ENCODE results near the gene SMIM32.

SMIM32 gene

GRCh38 chr5:136207631-136208030, 14.7 kb upstream of the SMIM32 start:
- DNase-seq (ENCODE audit: low spot score), result no peak

GRCh38 chr5:136206361-136206760, 13.4 kb upstream of the SMIM32 start:
- no peak for DNase-seq (ENCODE audit: low spot score)

GRCh38 chr5:136205941-136206340, 13.0 kb upstream of the SMIM32 start:
- no peak for DNase-seq (ENCODE audit: low spot score)

GRCh38 chr5:136205061-136205702, 12.2 kb upstream of the SMIM32 start:
- DNase-seq (ENCODE audit: low spot score), result no peak

- no peak for DNase-seq (ENCODE audit: low spot score)
Observed at GRCh38 chr5:136203303-136203922, 10.5 kb upstream of the SMIM32 start.

GRCh38 chr5:136202469-136203205, 9.7 kb upstream of the SMIM32 start:
- DNase-seq (ENCODE audit: low spot score), result no peak

GRCh38 chr5:136201870-136202269, 8.9 kb upstream of the SMIM32 start:
- no peak for DNase-seq (ENCODE audit: low spot score)

GRCh38 chr5:136200761-136201160, 7.8 kb upstream of the SMIM32 start:
- no peak for DNase-seq (ENCODE audit: low spot score)

- DNase-seq (ENCODE audit: low spot score), result no peak
Observed at GRCh38 chr5:136200130-136200529, 7.2 kb upstream of the SMIM32 start.

- no peak for DNase-seq (ENCODE audit: low spot score)
Observed at GRCh38 chr5:136199408-136199807, 6.4 kb upstream of the SMIM32 start.

- DNase-seq (ENCODE audit: low spot score), result no peak
Observed at GRCh38 chr5:136198453-136198852, 5.5 kb upstream of the SMIM32 start.

GRCh38 chr5:136197462-136198142, 4.6 kb upstream of the SMIM32 start:
- no peak for DNase-seq (ENCODE audit: low spot score)

GRCh38 chr5:136195971-136196820, 3.2 kb upstream of the SMIM32 start:
- DNase-seq (ENCODE audit: low spot score), result no peak

- no peak for DNase-seq (ENCODE audit: low spot score)
Observed at GRCh38 chr5:136194576-136194975, 1.6 kb upstream of the SMIM32 start.

GRCh38 chr5:136193322-136193935, 467 bp upstream of the SMIM32 start:
- no peak for DNase-seq (ENCODE audit: low spot score)

- DNase-seq (ENCODE audit: low spot score), result no peak
Observed at GRCh38 chr5:136192015-136192525, 892 bp downstream of the SMIM32 start.

GRCh38 chr5:136191304-136192014, 1.5 kb downstream of the SMIM32 start:
- DNase-seq (ENCODE audit: low spot score), result no peak

- DNase-seq (ENCODE audit: low spot score), result no peak
Observed at GRCh38 chr5:136190904-136191303, 2.1 kb downstream of the SMIM32 start.

- DNase-seq (ENCODE audit: low spot score), result no peak
Observed at GRCh38 chr5:136190091-136190720, 2.8 kb downstream of the SMIM32 start.

GRCh38 chr5:136188859-136189258, 4.1 kb downstream of the SMIM32 start:
- no peak for DNase-seq (ENCODE audit: low spot score)

Data from activated CD4-positive, alpha-beta T cell treated with anti-CD3 and anti-CD28 coated beads, Interleukin-2, Interleukin-4, amounts not matched to agents 100 ng/mL and 50 ng/mL, durations not matched to agents 16 hours and 8 hours (primary cell).